Fibroblast of lung (primary cell): ENCODE data around the gene ARHGEF7.

ENCODE experiments used
- CTCF ChIP-seq, 2 donors: IDR thresholded peaks in 1 of 2; conservative IDR thresholded peaks in 1 of 2; 1 replicate in 1 of 2; 2 replicates in 1 of 2; pipeline ENCODE4 v1.5.1; 2011 to 2012; ENCODE audit warnings: low read length in 2 of 2, control low read depth in 1 of 2, inconsistent platforms in 1 of 2, low read depth in 1 of 2, mild to moderate bottlenecking in 1 of 2
- EZH2 ChIP-seq: IDR thresholded peaks from 2 replicates; pipeline ENCODE4 v1.5.1; 2012; ENCODE audit warnings: low read length, control low read depth, mild to moderate bottlenecking; ENCODE audit errors: missing control alignments

GRCh38 chr13:111278743-111279652 lies 163.9 kb downstream of the ARHGEF7 start:
- no peak for TF ChIP-seq CTCF (conservative IDR thresholded peaks at IDR 0.05 in 1 of 2, IDR thresholded peaks at IDR 0.05 in 1 of 2; ENCODE audit: low read depth in 1 of 2, low read length in 2 of 2)
- TF ChIP-seq EZH2 = no peak
